ENCODE results near the gene TK2. TPM values are rescaled to one million over a fixed set of nuclear protein-coding genes. Genes with fewer than 3 reads are reported as not detected.

TK2 gene
- total and polyA plus RNA-seq, 2 experiments from 2014 or later, result 1.8 to 4.2 TPM

- TF ChIP-seq CTCF (conservative IDR thresholded peaks at IDR 0.05; ENCODE audit: low read depth in 2 of 2), result no peak
- no peak for TF ChIP-seq CREB1 (CRISPR knock-in tag; IDR thresholded peaks at IDR 0.05; ENCODE audit: low read depth)
- TF ChIP-seq JUNB (IDR thresholded peaks at IDR 0.05; ENCODE audit: unreplicated experiment), result no peak
- TF ChIP-seq EZH2phosphoT487 (IDR thresholded peaks at IDR 0.05; ENCODE audit: unreplicated experiment), result no peak
- TF ChIP-seq ZNF114 (CRISPR knock-in tag; IDR thresholded peaks at IDR 0.05), result no peak
These were observed 25.1 kb upstream of the TK2 start (continued) for GRCh38 chr16:66575060-66575459.

GRCh38 chr16:66574531-66574930 is 24.6 kb upstream of the TK2 start:
- Histone ChIP-seq H3K4me1 (ENCODE audit: insufficient read depth) (0 out of 2 replicates have a peak, but pooled peaks cover 8% of the 10 kb centered on the region), H4K20me1 (replicated peaks; ENCODE audit: insufficient read depth) (no peaks in the 10 kb centered on the region), H3K27me3 (ENCODE audit: insufficient read depth) (peaks cover 34% of the 10 kb centered on the region), H2AFZ (no peak overlapping the region), H3K9me2 (ENCODE audit: insufficient read depth) (no peaks in the 10 kb centered on the region), H3K79me2 (replicated peaks; ENCODE audit: insufficient read depth) (no peaks in the 10 kb centered on the region), H3K4me3 (no peak overlapping the region), H3F3A (replicated peaks; ENCODE audit: low read depth) (no peaks in the 10 kb centered on the region), H3K27ac (ENCODE audit: low read depth) (no peak overlapping the region), H3K4me2 (no peak overlapping the region), H3K36me3 (ENCODE audit: insufficient read depth) (no peaks in the 10 kb centered on the region)
- ATAC-seq, result no peak
- H3K36me3 Mint-ChIP-seq (ENCODE audit: low read depth), result no peaks in the 10 kb centered on the region
- H3K9me3 Mint-ChIP-seq, result no peaks in the 10 kb centered on the region
- H3K27me3 Mint-ChIP-seq (ENCODE audit: insufficient read depth, low read depth, poor library complexity), result peaks cover 26% of the 10 kb centered on the region
- TF ChIP-seq ETS1 (IDR thresholded peaks at IDR 0.05) (no peak), STAT1 (IDR thresholded peaks at IDR 0.05; ENCODE audit: unreplicated experiment) (no peak), JUNB (IDR thresholded peaks at IDR 0.05; ENCODE audit: unreplicated experiment) (no peak), ZNF331 (CRISPR knock-in tag; IDR thresholded peaks at IDR 0.05; ENCODE audit: low read depth) (no peak), CTCF (conservative IDR thresholded peaks at IDR 0.05; ENCODE audit: low read depth in 2 of 2) (no peak), CREB1 (CRISPR knock-in tag; IDR thresholded peaks at IDR 0.05; ENCODE audit: low read depth) (no peak), NANOG (IDR thresholded peaks at IDR 0.05; ENCODE audit: borderline replicate concordance) (no peak)
- H3K4me1 Mint-ChIP-seq, result peaks cover 11% of the 10 kb centered on the region
- no peak for DNase-seq (ENCODE audit: low spot score)
- H3K27ac Mint-ChIP-seq, result no peak overlapping the region
- H3K4me3 Mint-ChIP-seq, result no peak overlapping the region

Data from GM23338 (cell line).